ENCODE measurements around the gene OTUB1. TPM values are rescaled to one million over a fixed set of nuclear protein-coding genes. Genes with fewer than 3 reads are reported as not detected.

OTUB1 gene
- total and polyA plus RNA-seq, 2 of the 13 experiments (the other 11 are each of a cell fraction or from before 2014, with no cell fraction given), result 58.8 to 130 TPM

GRCh38 chr11:63974259-63975143, 11.7 kb upstream of the OTUB1 start, which contains the start of gene COX8A (continued):
- TF ChIP-seq, protein P1, sequence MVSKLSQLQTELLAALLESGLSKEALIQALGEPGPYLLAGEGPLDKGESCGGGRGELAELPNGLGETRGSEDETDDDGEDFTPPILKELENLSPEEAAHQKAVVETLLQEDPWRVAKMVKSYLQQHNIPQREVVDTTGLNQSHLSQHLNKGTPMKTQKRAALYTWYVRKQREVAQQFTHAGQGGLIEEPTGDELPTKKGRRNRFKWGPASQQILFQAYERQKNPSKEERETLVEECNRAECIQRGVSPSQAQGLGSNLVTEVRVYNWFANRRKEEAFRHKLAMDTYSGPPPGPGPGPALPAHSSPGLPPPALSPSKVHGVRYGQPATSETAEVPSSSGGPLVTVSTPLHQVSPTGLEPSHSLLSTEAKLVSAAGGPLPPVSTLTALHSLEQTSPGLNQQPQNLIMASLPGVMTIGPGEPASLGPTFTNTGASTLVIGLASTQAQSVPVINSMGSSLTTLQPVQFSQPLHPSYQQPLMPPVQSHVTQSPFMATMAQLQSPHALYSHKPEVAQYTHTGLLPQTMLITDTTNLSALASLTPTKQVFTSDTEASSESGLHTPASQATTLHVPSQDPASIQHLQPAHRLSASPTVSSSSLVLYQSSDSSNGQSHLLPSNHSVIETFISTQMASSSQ (IDR thresholded peaks at IDR 0.05; ENCODE audit: low read depth), result no peak
- TF ChIP-seq, protein P1 (CRISPR knock-in tag; IDR thresholded peaks at IDR 0.05; ENCODE audit: borderline replicate concordance), result peak; percentile 27; the same call in 1 of the 2 replicates
- TF ChIP-seq, protein P2, sequence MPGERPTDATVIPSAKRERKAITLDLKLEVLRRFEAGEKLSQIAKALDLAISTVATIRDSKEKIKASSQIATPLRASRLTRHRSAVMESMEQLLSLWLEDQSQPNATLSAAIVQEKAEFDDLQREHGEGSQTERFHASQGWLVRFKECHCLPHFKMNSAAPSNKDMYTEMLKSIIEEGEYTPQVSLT (CRISPR knock-in tag; IDR thresholded peaks at IDR 0.05; ENCODE audit: borderline replicate concordance, low read depth), result no peak
- TF ChIP-seq ZFP91 (CRISPR knock-in tag; IDR thresholded peaks at IDR 0.05; ENCODE audit: borderline replicate concordance) (peak; percentile 92), ZIK1 (CRISPR knock-in tag; IDR thresholded peaks at IDR 0.05; ENCODE audit: borderline replicate concordance, low read depth) (peak; percentile 79), U2AF2 (IDR thresholded peaks at IDR 0.05; ENCODE audit: low read depth, low read length) (no peak), ZNF263 (CRISPR knock-in tag; IDR thresholded peaks at IDR 0.05) (peak; percentile 40; the same call in 1 of the 2 replicates), ETV6 (CRISPR knock-in tag; conservative IDR thresholded peaks at IDR 0.05) (peak; percentile 77), ZBTB25 (CRISPR knock-in tag; IDR thresholded peaks at IDR 0.05) (no peak), SRF (IDR thresholded peaks at IDR 0.05; ENCODE audit: low read depth, low read length) (no peak; the same call in 1 of the 2 replicates), ZNF317 (CRISPR knock-in tag; IDR thresholded peaks at IDR 0.05) (0 out of 2 replicates have a peak, but pooled peaks have one; percentile 45), CBX2 (IDR thresholded peaks at IDR 0.05; ENCODE audit: low read depth, low read length) (no peak), CBX2 (CRISPR knock-in tag; IDR thresholded peaks at IDR 0.05; ENCODE audit: low read depth) (no peak), ZNF549 (CRISPR knock-in tag; IDR thresholded peaks at IDR 0.05) (no peak), ZNF24 (IDR thresholded peaks at IDR 0.05) (no peak)
- TF ChIP-seq, protein P3, sequence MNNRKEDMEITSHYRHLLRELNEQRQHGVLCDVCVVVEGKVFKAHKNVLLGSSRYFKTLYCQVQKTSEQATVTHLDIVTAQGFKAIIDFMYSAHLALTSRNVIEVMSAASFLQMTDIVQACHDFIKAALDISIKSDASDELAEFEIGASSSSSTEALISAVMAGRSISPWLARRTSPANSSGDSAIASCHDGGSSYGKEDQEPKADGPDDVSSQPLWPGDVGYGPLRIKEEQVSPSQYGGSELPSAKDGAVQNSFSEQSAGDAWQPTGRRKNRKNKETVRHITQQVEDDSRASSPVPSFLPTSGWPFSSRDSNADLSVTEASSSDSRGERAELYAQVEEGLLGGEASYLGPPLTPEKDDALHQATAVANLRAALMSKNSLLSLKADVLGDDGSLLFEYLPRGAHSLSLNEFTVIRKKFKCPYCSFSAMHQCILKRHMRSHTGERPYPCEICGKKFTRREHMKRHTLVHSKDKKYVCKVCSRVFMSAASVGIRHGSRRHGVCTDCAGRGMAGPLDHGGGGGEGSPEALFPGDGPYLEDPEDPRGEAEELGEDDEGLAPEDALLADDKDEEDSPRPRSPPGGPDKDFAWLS (CRISPR knock-in tag; IDR thresholded peaks at IDR 0.05; ENCODE audit: borderline replicate concordance), result no peak
- TF ChIP-seq, protein P4, sequence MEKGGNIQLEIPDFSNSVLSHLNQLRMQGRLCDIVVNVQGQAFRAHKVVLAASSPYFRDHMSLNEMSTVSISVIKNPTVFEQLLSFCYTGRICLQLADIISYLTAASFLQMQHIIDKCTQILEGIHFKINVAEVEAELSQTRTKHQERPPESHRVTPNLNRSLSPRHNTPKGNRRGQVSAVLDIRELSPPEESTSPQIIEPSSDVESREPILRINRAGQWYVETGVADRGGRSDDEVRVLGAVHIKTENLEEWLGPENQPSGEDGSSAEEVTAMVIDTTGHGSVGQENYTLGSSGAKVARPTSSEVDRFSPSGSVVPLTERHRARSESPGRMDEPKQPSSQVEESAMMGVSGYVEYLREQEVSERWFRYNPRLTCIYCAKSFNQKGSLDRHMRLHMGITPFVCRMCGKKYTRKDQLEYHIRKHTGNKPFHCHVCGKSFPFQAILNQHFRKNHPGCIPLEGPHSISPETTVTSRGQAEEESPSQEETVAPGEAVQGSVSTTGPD (CRISPR knock-in tag; IDR thresholded peaks at IDR 0.05), result no peak
